Karpas-422 (cell line): ENCODE data around the gene MICAL3. TPM values are rescaled to one million over a fixed set of nuclear protein-coding genes. Genes with fewer than 3 reads are reported as not detected.

ENCODE experiments used
- DNase-seq: peaks from one replicate; pipeline ENCODE4 v3.0.0-alpha.2; 2015
- H2AFZ ChIP-seq: fragments of 200-600 bp; sonication (generic); 2 replicates; pipeline ENCODE4 v1.6.1; 2014; ENCODE audit warnings: antibody characterized with exemption, low read length, mixed read lengths
- H3K27ac ChIP-seq: fragments of 200-600 bp; sonication (generic); 2 replicates; pipeline ENCODE4 v1.5.1; 2014; ENCODE audit warnings: mild to moderate bottlenecking, low read length, moderate library complexity
- H3K27me3 ChIP-seq: fragments of 200-600 bp; sonication (generic); 2 replicates; pipeline ENCODE4 v1.6.1; 2014; ENCODE audit warnings: low read length, mixed read lengths
- H3K36me3 ChIP-seq: fragments of 200-600 bp; sonication (generic); 2 replicates; pipeline ENCODE4 v1.6.1; 2014; ENCODE audit warnings: low read length, mixed read lengths; ENCODE audit not compliant: insufficient read depth
- H3K4me1 ChIP-seq: fragments of 200-600 bp; sonication (generic); 2 replicates; pipeline ENCODE4 v1.6.1; 2014; ENCODE audit warnings: mild to moderate bottlenecking, low read length, mixed read lengths
- H3K4me2 ChIP-seq: fragments of 200-600 bp; sonication (generic); 2 replicates; pipeline ENCODE4 v1.6.1; 2014; ENCODE audit warnings: low read length, low read depth, mild to moderate bottlenecking; ENCODE audit not compliant: poor library complexity, severe bottlenecking
- H3K4me3 ChIP-seq: fragments of 200-600 bp; sonication (generic); 2 replicates; pipeline ENCODE4 v1.5.1; 2014; ENCODE audit warnings: mild to moderate bottlenecking, antibody characterized with exemption, low read length, mixed read lengths
- H3K79me2 ChIP-seq: fragments of 200-600 bp; sonication (generic); 2 replicates; pipeline ENCODE4 v1.6.1; 2014; ENCODE audit warnings: mild to moderate bottlenecking, low read length, mixed read lengths
- H3K9ac ChIP-seq: fragments of 200-600 bp; sonication (generic); 2 replicates; pipeline ENCODE4 v1.6.0; 2014; ENCODE audit warnings: low read length
- H3K9me2 ChIP-seq: fragments of 200-600 bp; sonication (generic), shearing (Covaris generic); replicated peaks from 2 replicates; pipeline ENCODE4 v1.6.0; 2014; ENCODE audit warnings: mild to moderate bottlenecking, low read length, moderate library complexity; ENCODE audit not compliant: insufficient read depth
- H3K9me3 ChIP-seq: fragments of 300-700, 200-600 bp; sonication (generic); 2 replicates; pipeline ENCODE4 v1.6.1; 2014; ENCODE audit warnings: low read length, mixed read lengths
- H4K20me1 ChIP-seq: fragments of 200-600 bp; sonication (generic); 2 replicates; pipeline ENCODE4 v1.6.1; 2014; ENCODE audit warnings: mild to moderate bottlenecking, antibody characterized with exemption, low read length, low read depth; ENCODE audit not compliant: insufficient read depth
- total RNA-seq: library from RNA; depleted of rRNA; stranded (reverse); fragments of >200 nt; shearing (Covaris generic); gene quantifications from 2 replicates; pipeline ENCODE4 v1.2.3, GENCODE V29; 2014; ENCODE audit warnings: low replicate concordance

The MICAL3 gene
- total RNA-seq, 1 experiment from 2014 or later, result 54.9 TPM

- H3K27me3 ChIP-seq, result no peaks in the 10 kb centered on the region
- H3K4me2 ChIP-seq, result no peak overlapping the region
- H4K20me1 ChIP-seq, result no peaks in the 10 kb centered on the region
- peaks cover 28% of the 10 kb centered on the region; the same call in 1 of the 2 replicates for H3K79me2 ChIP-seq
- H3K9me3 ChIP-seq, result no peaks in the 10 kb centered on the region
- no peaks in the 10 kb centered on the region for H3K4me1 ChIP-seq
- H3K9ac ChIP-seq, result no peak overlapping the region
- H3K27ac ChIP-seq, result no peak overlapping the region
- DNase-seq, result no peak
- no peaks in the 10 kb centered on the region for H3K9me2 ChIP-seq
- no peak overlapping the region for H3K4me3 ChIP-seq
- peaks cover 51% of the 10 kb centered on the region; the same call in 1 of the 2 replicates for H3K36me3 ChIP-seq
- H2AFZ ChIP-seq, result no peak overlapping the region
Measured at GRCh38 chr22:17884893-17885292, 139.5 kb downstream of the MICAL3 start.

DNA sequence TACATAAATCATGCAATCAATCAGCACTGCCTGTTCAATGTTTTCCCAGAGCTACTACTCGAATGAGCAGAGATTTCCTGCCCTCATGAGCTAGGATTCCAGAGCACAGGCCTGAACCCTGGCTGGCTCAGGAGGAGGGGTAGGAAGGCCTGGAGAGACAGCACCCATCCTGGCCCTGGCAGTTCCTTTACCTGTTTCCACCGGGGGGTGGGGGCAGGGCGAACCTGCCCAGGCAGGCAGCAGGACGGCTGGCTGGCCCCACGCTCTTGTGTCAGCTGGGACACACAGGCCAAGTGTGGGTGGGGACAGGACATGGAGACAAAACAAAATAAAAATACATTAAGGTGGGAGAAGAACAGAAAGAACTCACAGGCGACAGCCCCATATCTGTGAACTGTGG lies 140.3 kb downstream of the MICAL3 start:
- Histone ChIP-seq H2AFZ (no peak overlapping the region), H3K36me3 (peaks cover 56% of the 10 kb centered on the region; the same call in 1 of the 2 replicates), H3K79me2 (peaks cover 27% of the 10 kb centered on the region; the same call in 1 of the 2 replicates), H3K9ac (no peak overlapping the region), H3K9me2 (no peaks in the 10 kb centered on the region), H3K9me3 (no peaks in the 10 kb centered on the region), H3K27me3 (no peaks in the 10 kb centered on the region), H4K20me1 (no peaks in the 10 kb centered on the region), H3K27ac (no peak overlapping the region), H3K4me3 (no peak overlapping the region), H3K4me2 (no peak overlapping the region), H3K4me1 (no peaks in the 10 kb centered on the region)
- no peak for DNase-seq

- Histone ChIP-seq H3K9ac (no peak overlapping the region), H3K9me3 (no peaks in the 10 kb centered on the region), H3K4me1 (no peaks in the 10 kb centered on the region), H3K27ac (no peak overlapping the region), H3K4me3 (no peak overlapping the region), H3K27me3 (no peaks in the 10 kb centered on the region), H4K20me1 (no peaks in the 10 kb centered on the region), H2AFZ (no peak overlapping the region), H3K9me2 (no peaks in the 10 kb centered on the region), H3K79me2 (peaks cover 27% of the 10 kb centered on the region; the same call in 1 of the 2 replicates), H3K36me3 (peaks cover 56% of the 10 kb centered on the region; the same call in 1 of the 2 replicates), H3K4me2 (no peak overlapping the region)
- no peak for DNase-seq
Measured at GRCh38 chr22:17883356-17883755, 141.0 kb downstream of the MICAL3 start.

GRCh38 chr22:17882727-17883126 lies 141.6 kb downstream of the MICAL3 start:
- no peak overlapping the region for H2AFZ ChIP-seq
- peaks cover 50% of the 10 kb centered on the region; the same call in 1 of the 2 replicates for H3K36me3 ChIP-seq

GRCh38 chr22:17882162-17882561 lies 142.2 kb downstream of the MICAL3 start:
- no peak overlapping the region for H3K27ac ChIP-seq
- H3K9ac ChIP-seq, result no peak overlapping the region
- DNase-seq, result no peak
- no peak overlapping the region for H3K4me2 ChIP-seq
- H2AFZ ChIP-seq, result no peak overlapping the region
- H3K27me3 ChIP-seq, result no peaks in the 10 kb centered on the region
- no peaks in the 10 kb centered on the region for H3K9me3 ChIP-seq
- H3K4me3 ChIP-seq, result no peak overlapping the region
- peaks cover 24% of the 10 kb centered on the region; the same call in 1 of the 2 replicates for H3K79me2 ChIP-seq
- H3K9me2 ChIP-seq, result no peaks in the 10 kb centered on the region
- no peaks in the 10 kb centered on the region for H4K20me1 ChIP-seq
- H3K4me1 ChIP-seq, result no peaks in the 10 kb centered on the region
- H3K36me3 ChIP-seq, result peaks cover 45% of the 10 kb centered on the region; the same call in 1 of the 2 replicates

More at GRCh38 chr22:17882727-17883126, 141.6 kb downstream of the MICAL3 start:
- no peak overlapping the region for H3K4me3 ChIP-seq
- no peaks in the 10 kb centered on the region for H4K20me1 ChIP-seq
- H3K27ac ChIP-seq, result no peak overlapping the region
- DNase-seq, result no peak
- H3K9me2 ChIP-seq, result no peaks in the 10 kb centered on the region
- H3K4me2 ChIP-seq, result no peak overlapping the region
- H3K9ac ChIP-seq, result no peak overlapping the region
- H3K9me3 ChIP-seq, result no peaks in the 10 kb centered on the region
- H3K27me3 ChIP-seq, result no peaks in the 10 kb centered on the region
- no peaks in the 10 kb centered on the region for H3K4me1 ChIP-seq
- peaks cover 27% of the 10 kb centered on the region; the same call in 1 of the 2 replicates for H3K79me2 ChIP-seq

- H3K36me3 ChIP-seq, result peaks cover 42% of the 10 kb centered on the region; the same call in 1 of the 2 replicates
- H3K27ac ChIP-seq, result no peak overlapping the region
- H3K4me2 ChIP-seq, result no peak overlapping the region
- H3K9me3 ChIP-seq, result no peaks in the 10 kb centered on the region
- H3K4me1 ChIP-seq, result no peaks in the 10 kb centered on the region
- no peak overlapping the region for H3K4me3 ChIP-seq
- DNase-seq, result no peak
- H2AFZ ChIP-seq, result no peak overlapping the region
- H3K9me2 ChIP-seq, result no peaks in the 10 kb centered on the region
- peaks cover 22% of the 10 kb centered on the region; the same call in 1 of the 2 replicates for H3K79me2 ChIP-seq
- no peaks in the 10 kb centered on the region for H3K27me3 ChIP-seq
- H4K20me1 ChIP-seq, result no peaks in the 10 kb centered on the region
- no peak overlapping the region for H3K9ac ChIP-seq
Measured at GRCh38 chr22:17881366-17881765, 143.0 kb downstream of the MICAL3 start.

GRCh38 chr22:17880468-17880867 lies 143.9 kb downstream of the MICAL3 start:
- Histone ChIP-seq H3K4me1 (no peaks in the 10 kb centered on the region), H3K4me3 (no peak overlapping the region), H4K20me1 (no peaks in the 10 kb centered on the region), H3K9me3 (no peaks in the 10 kb centered on the region), H3K27me3 (no peaks in the 10 kb centered on the region), H3K79me2 (peaks cover 22% of the 10 kb centered on the region; the same call in 1 of the 2 replicates), H3K9ac (no peak overlapping the region), H3K27ac (no peak overlapping the region), H3K36me3 (peaks cover 39% of the 10 kb centered on the region; the same call in 1 of the 2 replicates), H2AFZ (no peak overlapping the region), H3K9me2 (no peaks in the 10 kb centered on the region), H3K4me2 (no peak overlapping the region)
- DNase-seq, result no peak

GRCh38 chr22:17880020-17880419 lies 144.3 kb downstream of the MICAL3 start:
- Histone ChIP-seq H3K27me3 (no peaks in the 10 kb centered on the region), H3K9me3 (no peaks in the 10 kb centered on the region), H3K4me2 (no peak overlapping the region), H3K9ac (no peak overlapping the region), H3K27ac (no peak overlapping the region), H4K20me1 (no peaks in the 10 kb centered on the region), H3K79me2 (peaks cover 22% of the 10 kb centered on the region; the same call in 1 of the 2 replicates), H2AFZ (no peak overlapping the region), H3K4me3 (no peak overlapping the region), H3K36me3 (peaks cover 39% of the 10 kb centered on the region; the same call in 1 of the 2 replicates), H3K9me2 (no peaks in the 10 kb centered on the region), H3K4me1 (no peaks in the 10 kb centered on the region)
- no peak for DNase-seq
